Measurements from ENCODE around the gene MED26. TPM values are rescaled to one million over a fixed set of nuclear protein-coding genes. Genes with fewer than 3 reads are reported as not detected.
A peak's percentile ranks its signal among the peaks of the same experiment; 100 is the strongest.

Gene MED26
- total and polyA plus RNA-seq, 2 of the 8 experiments (the other 6 are each of a cell fraction or from before 2014, with no cell fraction given) = 5.3 to 10.7 TPM

- WGBS, 2 experiments (ENCODE audit: extremely low coverage in 1 of 2, insufficient coverage in 1 of 2, insufficient read length in 1 of 2, insufficient replicate concordance in 2 of 2, low coverage in 1 of 2, low lambda C conversion rate in 2 of 2, missing lambda C conversion rate in 1 of 2) = 93% methylated on average over 9 of the region's 9 CpGs; no CpG with 5 or more reads in 1 of the 2 experiments
- POLR2A ChIA-PET (ENCODE audit: partially characterized antibody) = interaction anchor here (0.8 kb wide), 1 partner anchor 9 kb away, joined by 5 read pairs; no protein-coding TSS in a partner anchor
- no peak overlapping the region for H3K27ac ChIP-seq (ENCODE audit: low read depth, low read length)
- H2BK12ac ChIP-seq (ENCODE audit: low read depth, low read length) = no peak overlapping the region
- no peak overlapping the region for H2BK15ac ChIP-seq (ENCODE audit: low read length)
- no peak overlapping the region for H2AFZ ChIP-seq (ENCODE audit: low read length)
- FAIRE-seq = no peak
- no peak overlapping the region for H3K18ac ChIP-seq (ENCODE audit: extremely low read depth, low read length)
- no peak overlapping the region for H4K5ac ChIP-seq (ENCODE audit: insufficient read length, low read depth, low read length)
- H3K79me1 ChIP-seq (ENCODE audit: low read depth, low read length) = peaks cover 44% of the 10 kb centered on the region
- no peak overlapping the region for H2AK5ac ChIP-seq (ENCODE audit: low read depth, low read length)
- no peak overlapping the region for H3K23ac ChIP-seq (ENCODE audit: insufficient read length)
- no peaks in the 10 kb centered on the region for H3K36me3 ChIP-seq (ENCODE audit: control insufficient read depth in 2 of 4, insufficient read depth in 4 of 4, low read length in 3 of 4)
- no peak overlapping the region for H4K8ac ChIP-seq (ENCODE audit: extremely low read depth, insufficient read depth, low read length)
- H3K9ac ChIP-seq (replicated peaks in 1 of 4; ENCODE audit: extremely low read depth in 1 of 4, low read depth in 3 of 4, low read length in 3 of 4) = no peak overlapping the region
- no peak overlapping the region for H4K91ac ChIP-seq (replicated peaks; ENCODE audit: insufficient read length, low read length)
- H3K4me3 ChIP-seq (ENCODE audit: extremely low read depth in 1 of 4, insufficient read depth in 2 of 4, low read depth in 3 of 4, low read length in 4 of 4) = no peak overlapping the region
- peaks cover 22 to 41% of the 10 kb centered on the region in 2 experiments for H4K20me1 ChIP-seq (replicated peaks in 1 of 2; ENCODE audit: control insufficient read depth in 1 of 2, insufficient read depth in 2 of 2, low read length in 2 of 2)
- H2BK20ac ChIP-seq (ENCODE audit: low read length) = no peak overlapping the region
- 0 out of 2 replicates have a peak overlapping the region, but pooled peaks have one; percentile 6 for H2BK5ac ChIP-seq (ENCODE audit: low read depth, low read length)
- peaks cover 5 to 12% (median 8%) of the 10 kb centered on the region in 4 experiments; a peak in 6 of 7 replicates for H3K4me1 ChIP-seq (replicated peaks in 1 of 4; ENCODE audit: control insufficient read depth in 3 of 4, insufficient read depth in 4 of 4, low read length in 3 of 4)
- no peaks in the 10 kb centered on the region for H3K23me2 ChIP-seq (ENCODE audit: low read depth, low read length)
- no peak overlapping the region for H3K4me2 ChIP-seq (ENCODE audit: insufficient read depth in 1 of 2, low read depth in 2 of 2, low read length in 2 of 2)
- H2BK120ac ChIP-seq (replicated peaks; ENCODE audit: low read depth, low read length) = no peak overlapping the region
- no peaks in the 10 kb centered on the region for H3K9me3 ChIP-seq (ENCODE audit: insufficient read depth in 2 of 2, low read depth in 1 of 2, low read length in 1 of 2)
- H3K4ac ChIP-seq (replicated peaks; ENCODE audit: insufficient read length, low read depth, low read length) = no peak overlapping the region
- DNase-seq (ENCODE audit: low read depth in 1 of 2, low spot score in 2 of 2) = no peak
- peaks cover 5 to 87% of the 10 kb centered on the region in 2 experiments; a peak in 3 of 4 replicates for H3K79me2 ChIP-seq (ENCODE audit: control insufficient read depth in 1 of 2, insufficient read depth in 2 of 2, low read length in 2 of 2)
- no peak overlapping the region for H3K14ac ChIP-seq (ENCODE audit: insufficient read length)
- H3K56ac ChIP-seq (replicated peaks; ENCODE audit: insufficient read length, low read depth, low read length) = no peak overlapping the region
- no peaks in the 10 kb centered on the region for H3K27me3 ChIP-seq (replicated peaks in 1 of 4; ENCODE audit: control insufficient read depth in 3 of 4, extremely low read depth in 1 of 4, insufficient read depth in 3 of 4, low read length in 3 of 4)
- CTCF ChIA-PET (ENCODE audit: partially characterized antibody) = interaction anchor here (1.0 kb wide), 1 partner anchor 13 kb away, joined by 3 read pairs; no protein-coding TSS in a partner anchor
- no peak for TF ChIP-seq SIRT6 (IDR thresholded peaks at IDR 0.05; ENCODE audit: low read length)
- TF ChIP-seq KDM1A (IDR thresholded peaks at IDR 0.05; ENCODE audit: borderline replicate concordance, low read length) = no peak
Observed at GRCh38 chr19:16596399-16596798, 31.6 kb downstream of the MED26 start.

All from H1 (cell line).